IMR-90 (cell line): ENCODE data around the gene TRPM1.

Source experiments
- BHLHE40 ChIP-seq: fragments of 150-350 bp; IDR thresholded peaks from 2 replicates; pipeline ENCODE4 v1.6.1; 2016; ENCODE audit warnings: mild to moderate bottlenecking, low read depth, low read length
- CTCF ChIP-seq: conservative IDR thresholded peaks from 2 replicates; pipeline ENCODE4 v1.5.1; 2012; ENCODE audit warnings: mild to moderate bottlenecking, low read depth, low read length, improper control_type of control experiment
- POLR2A ChIP-seq: IDR thresholded peaks from 2 replicates; pipeline ENCODE4 v1.6.1; 2012; ENCODE audit warnings: mild to moderate bottlenecking, low read depth, low read length
- RAD21 ChIP-seq: IDR thresholded peaks from 2 replicates; pipeline ENCODE4 v1.6.1; 2012; ENCODE audit warnings: low read length, improper control_type of control experiment
- RFX5 ChIP-seq: IDR thresholded peaks from 2 replicates; pipeline ENCODE4 v1.8.0; 2012; ENCODE audit warnings: low read depth, mild to moderate bottlenecking, low read length, moderate library complexity
- TF ChIP-seq, protein P1 (sequence below): fragments of 150-350 bp; IDR thresholded peaks from 2 replicates; pipeline ENCODE4 v1.6.1; 2016; ENCODE audit warnings: low read depth, mild to moderate bottlenecking, low read length, moderate library complexity, borderline replicate concordance

DNA sequence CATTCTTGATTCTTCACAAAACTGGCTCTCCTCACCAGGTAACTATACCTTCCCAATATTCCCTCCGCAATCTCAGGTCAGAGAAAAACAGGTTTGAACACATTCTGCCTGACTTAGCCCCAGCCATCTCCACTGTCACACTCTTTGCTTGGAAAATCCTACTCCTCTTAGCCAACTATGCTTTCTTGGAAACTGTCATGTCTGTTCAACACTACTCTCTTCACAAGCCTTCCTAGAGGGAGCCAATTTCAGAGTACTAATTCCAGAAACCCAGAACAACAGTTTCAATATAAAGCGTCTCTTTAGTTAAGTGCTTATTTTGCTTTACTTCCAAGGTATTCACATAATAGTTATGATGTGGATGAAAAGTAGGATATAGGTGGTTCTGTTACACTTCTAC is 131.8 kb downstream of the TRPM1 start:
- TF ChIP-seq, protein P1, sequence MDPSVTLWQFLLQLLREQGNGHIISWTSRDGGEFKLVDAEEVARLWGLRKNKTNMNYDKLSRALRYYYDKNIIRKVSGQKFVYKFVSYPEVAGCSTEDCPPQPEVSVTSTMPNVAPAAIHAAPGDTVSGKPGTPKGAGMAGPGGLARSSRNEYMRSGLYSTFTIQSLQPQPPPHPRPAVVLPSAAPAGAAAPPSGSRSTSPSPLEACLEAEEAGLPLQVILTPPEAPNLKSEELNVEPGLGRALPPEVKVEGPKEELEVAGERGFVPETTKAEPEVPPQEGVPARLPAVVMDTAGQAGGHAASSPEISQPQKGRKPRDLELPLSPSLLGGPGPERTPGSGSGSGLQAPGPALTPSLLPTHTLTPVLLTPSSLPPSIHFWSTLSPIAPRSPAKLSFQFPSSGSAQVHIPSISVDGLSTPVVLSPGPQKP = no peak
- TF ChIP-seq CTCF (no peak), POLR2A (no peak), BHLHE40 (no peak), RFX5 (no peak), RAD21 (no peak)
